NCI-H2107 treated with DMSO at 0.1 percent for 48 hours (cell line): ENCODE measurements around the gene UBB.
"Not testable (repeated sequence)": the region's sequence is repeated elsewhere in the genome, so short reads cannot be mapped to it uniquely, and the experiment has no call there.

Experiments
- DNase-seq: peaks from one replicate; lab custom pipeline; 2025; ENCODE audit not compliant: unreplicated experiment; lab: John Stamatoyannopoulos, UW

The UBB gene

GRCh38 chr17:16374146-16374938, 6.5 kb upstream of the UBB start:
- DNase-seq: no peak

GRCh38 chr17:16377941-16378341, 3.0 kb upstream of the UBB start:
- DNase-seq: no peak

- no peak for DNase-seq
Observed at GRCh38 chr17:16378636-16379282, 2.1 kb upstream of the UBB start.

GRCh38 chr17:16379654-16380053, 1.2 kb upstream of the UBB start:
- no peak for DNase-seq

GRCh38 chr17:16381496-16381820, 567 bp downstream of the UBB start:
- DNase-seq: no peak

- no peak for DNase-seq
Observed at GRCh38 chr17:16383216-16383615, 2.3 kb downstream of the UBB start.

GRCh38 chr17:16383772-16384287, 2.9 kb downstream of the UBB start:
- no peak for DNase-seq

- DNase-seq: no peak
Observed at GRCh38 chr17:16384557-16384956, 3.7 kb downstream of the UBB start.

GRCh38 chr17:16386126-16386507, 5.2 kb downstream of the UBB start:
- DNase-seq: not testable (repeated sequence)

DNA sequence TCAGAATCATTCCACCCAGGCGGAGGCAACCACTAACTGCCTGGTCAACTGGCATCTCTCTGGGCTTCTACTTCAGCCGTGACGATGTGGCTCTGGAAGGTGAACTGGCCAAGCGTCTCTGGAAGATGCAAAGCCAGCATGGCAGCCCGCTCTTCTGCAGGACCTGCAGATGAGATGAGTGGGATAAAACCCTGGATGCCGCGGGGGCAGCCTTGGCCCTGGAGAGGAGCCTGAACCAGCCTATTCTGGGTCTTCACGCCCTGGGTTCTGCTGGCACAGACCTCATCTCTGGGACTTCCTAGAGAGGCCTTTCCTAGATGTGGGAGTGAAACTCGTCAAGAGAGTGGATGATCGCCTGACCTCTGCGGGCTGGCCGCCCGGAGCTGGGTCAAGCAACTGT, 10.6 kb downstream of the UBB start:
- no peak for DNase-seq

DNA sequence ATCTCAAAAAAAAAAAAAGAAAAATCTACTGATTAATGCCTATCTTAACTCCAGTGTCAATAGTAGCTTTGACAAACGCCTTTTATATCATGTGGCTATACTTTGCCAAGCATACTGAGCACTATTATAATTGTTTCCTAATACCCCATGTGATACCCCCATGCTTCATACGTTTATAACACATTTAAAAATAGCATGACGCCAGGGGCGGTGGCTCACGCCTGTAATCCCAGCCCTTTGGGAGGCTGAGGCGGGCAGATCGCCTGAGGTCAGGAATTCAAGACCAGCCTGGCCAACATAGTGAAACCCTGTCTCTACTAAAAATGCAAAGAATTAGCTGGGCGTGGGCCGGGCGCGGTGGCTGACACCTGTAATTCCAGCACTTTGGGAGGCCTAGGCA, 11.6 kb downstream of the UBB start:
- not testable (repeated sequence) for DNase-seq

DNA sequence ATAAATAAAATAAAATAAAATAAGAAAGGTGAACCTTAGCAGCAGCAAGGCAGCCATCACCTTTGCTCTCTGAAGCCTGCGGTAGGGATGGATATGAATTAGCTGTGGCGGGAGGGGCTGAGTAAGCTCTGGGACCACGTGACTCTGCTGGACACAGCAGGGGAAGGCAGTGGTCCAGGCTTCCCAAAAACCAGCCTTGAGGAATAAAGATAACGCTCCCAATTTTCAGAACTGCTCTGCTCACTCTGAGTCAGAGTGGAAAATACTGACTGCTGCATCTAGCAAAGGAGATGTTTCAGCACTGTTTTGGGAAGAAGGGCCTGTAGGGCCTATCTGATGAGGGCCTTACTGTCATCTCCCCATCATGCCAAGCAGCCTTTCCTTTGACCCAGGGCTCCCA, 15.0 kb downstream of the UBB start:
- DNase-seq: not testable (repeated sequence)

DNA sequence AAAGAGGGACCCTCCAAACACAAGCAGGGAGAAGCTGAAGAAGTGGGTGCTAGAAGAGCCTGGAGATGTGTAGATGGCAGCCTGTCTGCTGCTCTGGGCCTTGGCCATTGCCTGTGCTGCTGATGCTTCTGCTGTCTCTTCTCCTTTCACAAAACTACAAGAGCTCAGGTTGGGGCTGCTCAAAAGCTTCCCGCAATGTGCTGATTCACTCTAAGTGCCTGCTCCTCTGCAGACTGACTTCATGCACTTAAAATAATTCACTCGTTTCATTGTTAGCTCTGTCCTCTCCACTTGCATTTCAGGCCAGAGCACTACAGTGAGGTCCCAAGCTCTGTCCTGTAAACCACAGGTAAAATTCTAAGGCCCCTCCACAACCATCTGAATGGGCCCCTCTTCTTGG, 15.8 kb downstream of the UBB start:
- DNase-seq: not testable (repeated sequence)

DNA sequence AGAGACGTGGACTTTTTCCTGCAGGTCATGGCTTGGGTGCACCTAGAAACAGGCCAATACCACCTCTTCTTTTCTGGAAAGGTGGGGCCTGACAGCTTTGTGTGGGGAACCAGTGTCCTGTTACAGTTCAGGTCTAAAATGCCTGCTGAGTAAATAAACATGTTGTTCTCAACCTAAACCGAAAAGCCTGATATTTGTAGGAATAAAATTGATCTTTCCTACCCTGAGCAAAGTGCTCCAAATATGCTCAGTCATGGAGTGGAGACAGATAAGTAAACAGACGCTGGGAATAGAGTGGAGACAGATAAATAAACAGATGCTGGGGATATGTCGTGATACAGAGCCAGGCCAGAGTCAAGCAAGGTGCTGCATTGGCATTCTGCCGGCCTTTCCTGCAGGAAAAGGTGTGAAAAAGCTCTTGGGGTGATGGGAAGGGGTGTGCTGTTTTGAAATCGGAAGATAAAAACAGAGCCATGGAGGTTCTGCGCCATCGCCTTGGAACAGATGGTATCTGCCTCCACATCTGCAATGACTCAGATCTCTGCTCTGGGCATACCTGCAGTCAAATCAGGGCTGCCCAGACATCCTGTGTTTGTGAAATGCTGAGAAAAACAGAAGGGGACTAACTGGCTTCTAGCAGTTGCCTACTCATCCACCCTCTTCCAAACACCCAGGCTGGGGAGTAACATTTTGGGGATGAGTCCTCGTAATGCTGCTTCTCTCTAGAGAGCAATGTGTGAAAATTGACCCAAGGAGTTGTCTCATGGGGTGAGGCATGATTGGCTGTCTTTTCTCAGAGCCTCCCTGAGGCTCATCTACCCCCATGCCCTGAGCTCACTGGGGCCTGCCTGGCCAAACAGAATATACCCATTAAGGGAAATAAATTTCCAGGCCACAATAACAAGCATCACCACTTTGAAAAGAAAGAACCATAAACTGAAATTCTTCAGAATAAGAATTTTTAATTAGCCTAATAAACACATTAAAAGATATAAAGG, 17.7 kb downstream of the UBB start:
- DNase-seq: no peak

- DNase-seq: not testable (repeated sequence)
Observed at GRCh38 chr17:16403847-16404246, 23.0 kb downstream of the UBB start.

DNA sequence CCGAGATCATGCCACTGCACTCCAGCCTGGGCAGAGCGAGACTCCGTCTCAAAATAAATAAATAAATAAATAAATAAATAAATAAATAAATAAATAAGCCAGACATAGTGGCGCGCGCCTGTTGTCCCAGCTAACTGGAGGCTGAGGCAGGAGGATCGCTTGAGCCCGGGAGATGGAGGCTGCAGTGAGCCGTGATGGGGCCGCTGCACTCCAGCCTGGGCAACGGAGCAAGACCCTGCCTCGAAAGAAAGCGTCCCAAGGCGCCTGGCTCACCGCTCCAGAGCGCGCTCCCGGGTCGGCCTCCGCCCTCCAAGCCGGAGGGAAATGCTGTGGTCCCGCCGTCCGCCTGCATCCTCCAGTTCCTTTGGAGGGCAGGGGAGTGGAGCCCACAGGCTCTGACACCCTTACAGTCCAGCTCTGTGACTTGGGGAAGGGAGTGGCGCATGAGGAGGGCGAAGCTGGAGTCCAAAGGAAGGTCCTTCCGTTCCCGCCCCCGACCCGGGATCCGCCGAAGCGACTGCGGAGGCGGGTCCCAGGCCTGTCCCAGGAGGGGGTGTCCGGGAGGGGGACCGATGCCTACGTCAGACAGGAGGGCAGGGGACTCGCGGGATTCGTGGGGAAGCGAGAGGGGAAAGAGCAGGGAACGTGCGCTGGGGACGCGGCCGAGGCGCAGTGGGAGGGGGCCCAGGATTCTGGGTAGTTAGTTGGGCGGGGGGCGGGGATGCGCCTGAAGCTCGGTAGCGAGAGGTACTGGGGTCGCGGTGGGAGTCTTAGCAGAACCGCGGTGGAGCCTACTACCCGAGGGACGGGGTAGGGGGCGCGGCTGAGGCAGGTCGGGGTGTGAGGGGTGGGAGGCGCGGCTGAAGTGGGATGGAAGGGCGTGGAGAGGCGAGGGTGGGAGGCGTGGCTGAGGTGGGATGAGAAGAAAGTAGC, 26.1 kb downstream of the UBB start:
- no peak for DNase-seq

DNA sequence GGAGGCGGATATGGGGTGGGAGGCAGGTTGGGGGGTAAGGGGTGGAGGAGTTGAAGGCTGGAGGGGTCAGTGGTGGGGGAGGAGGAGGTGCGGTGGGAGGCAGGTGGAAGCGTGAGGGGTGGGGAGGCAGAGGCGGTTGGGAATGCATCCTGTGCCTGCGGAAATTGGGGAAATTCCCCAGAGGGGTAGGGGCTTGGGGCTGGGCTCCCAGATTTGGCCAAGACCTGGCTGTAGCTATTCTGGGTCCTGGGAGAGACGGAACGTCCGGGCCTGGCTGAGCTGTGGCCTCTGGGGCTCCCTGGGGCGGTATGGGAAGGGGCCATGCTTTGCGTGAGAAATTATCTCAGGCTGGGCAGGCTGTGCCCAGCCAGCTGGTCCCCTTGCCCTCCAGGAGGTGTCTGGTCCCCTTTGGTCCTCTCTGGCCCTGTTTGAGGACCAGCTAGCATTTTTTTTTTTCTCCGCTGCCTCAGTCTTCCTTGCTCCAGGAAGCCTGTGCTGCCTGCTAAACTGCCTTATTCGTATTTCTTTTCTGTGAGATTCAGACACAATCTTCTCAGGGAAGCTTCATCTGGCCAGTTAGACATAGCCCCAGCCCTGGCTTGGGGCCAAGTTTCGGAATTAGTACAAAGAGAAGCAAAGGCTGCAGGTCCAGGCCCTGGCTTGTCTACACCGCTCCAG, 27.2 kb downstream of the UBB start:
- no peak for DNase-seq

DNA sequence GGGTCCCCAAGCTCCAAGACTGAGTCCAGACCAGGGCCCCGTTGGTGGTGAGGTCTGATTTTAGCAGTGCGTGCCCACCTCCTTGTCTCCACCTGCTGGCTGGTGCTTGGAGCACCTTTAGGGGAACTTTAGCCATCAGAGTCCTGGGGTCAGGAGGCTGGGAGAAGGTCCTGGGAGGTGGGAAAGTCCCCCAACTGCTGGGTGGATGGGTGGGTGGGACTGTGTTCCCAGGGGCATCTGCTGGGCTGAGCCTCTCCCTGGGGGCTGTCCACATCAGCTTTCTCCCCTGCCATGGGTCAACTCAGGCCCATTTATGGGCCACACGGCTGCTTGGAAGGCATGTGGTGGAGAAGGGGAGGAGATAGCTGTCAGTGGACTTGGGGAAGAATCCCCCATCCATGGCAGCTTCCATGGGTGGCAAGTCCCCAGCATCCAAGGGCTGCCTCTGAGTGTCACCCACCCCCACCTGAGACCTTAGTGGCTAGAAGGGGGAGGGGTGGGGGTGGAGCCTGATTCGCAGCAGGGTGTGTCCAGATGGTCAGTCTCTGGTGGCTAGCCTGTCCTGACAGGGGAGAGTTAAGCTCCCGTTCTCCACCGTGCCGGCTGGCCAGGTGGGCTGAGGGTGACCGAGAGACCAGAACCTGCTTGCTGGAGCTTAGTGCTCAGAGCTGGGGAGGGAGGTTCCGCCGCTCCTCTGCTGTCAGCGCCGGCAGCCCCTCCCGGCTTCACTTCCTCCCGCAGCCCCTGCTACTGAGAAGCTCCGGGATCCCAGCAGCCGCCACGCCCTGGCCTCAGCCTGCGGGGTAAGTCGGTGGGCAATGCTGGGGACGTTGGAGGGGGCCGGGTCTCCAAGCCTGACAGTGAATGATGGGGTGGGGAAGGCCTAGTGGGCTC, 34.4 kb downstream of the UBB start, which contains the start of gene TRPV2:
Gene TRPV2 (plus strand): TSS at position 541 of the 894 bp plus-strand sequence. CDS start 2,098 bp downstream, outside the sequence.
- no peak for DNase-seq

- DNase-seq: no peak
Observed at GRCh38 chr17:16417399-16417798, 36.5 kb downstream of the UBB start.
